Lung (tissue), 12 donors: ENCODE data around the gene FHOD3. TPM values are rescaled to one million over a fixed set of nuclear protein-coding genes. Genes with fewer than 3 reads are reported as not detected.
A peak's percentile ranks its signal among the peaks of the same experiment; 100 is the strongest.

Source experiments
- ATAC-seq: fragments of 200-7000 bp; cut with Tn5 transposase; one replicate; pipeline ENCODE4 v1.9.1; 2020; ENCODE audit warnings: moderate number of reproducible peaks; ENCODE audit not compliant: insufficient read depth, low FRiP score
- DNase-seq, 3 donors: peaks; one replicate each; pipeline ENCODE4 v3.0.0-alpha.2; 2013 to 2017
- H3K27ac ChIP-seq, 2 donors: one replicate each; pipeline ENCODE4 v1.5.1; 2013; ENCODE audit warnings: mild to moderate bottlenecking in 2 of 2, moderate library complexity in 2 of 2, control low read depth in 1 of 2, inconsistent platforms in 1 of 2, low read depth in 1 of 2, low read length in 1 of 2
- H3K27me3 ChIP-seq, 3 donors: one replicate each; pipeline ENCODE4 v1.5.1; 2013; ENCODE audit warnings: low read length in 2 of 3; ENCODE audit not compliant: control insufficient read depth in 3 of 3, insufficient read depth in 3 of 3
- H3K36me3 ChIP-seq, 4 donors: one replicate each; pipeline ENCODE4 v1.5.1; 2013; ENCODE audit warnings: low read length in 4 of 4, mild to moderate bottlenecking in 1 of 4, moderate library complexity in 1 of 4; ENCODE audit not compliant: control insufficient read depth in 4 of 4, insufficient read depth in 4 of 4
- H3K4me1 ChIP-seq, 5 donors: one replicate each; pipeline ENCODE4 v1.5.1; 2013; ENCODE audit warnings: low read length in 5 of 5, mild to moderate bottlenecking in 2 of 5, moderate library complexity in 1 of 5; ENCODE audit not compliant: control insufficient read depth in 5 of 5, insufficient read depth in 5 of 5
- H3K4me3 ChIP-seq: one replicate; pipeline ENCODE4 v1.5.1; 2013; ENCODE audit warnings: mild to moderate bottlenecking, control low read depth, moderate library complexity
- H3K9ac ChIP-seq, 2 donors: one replicate each; pipeline ENCODE4 v1.5.1; 2013; ENCODE audit warnings: low read length in 2 of 2, control low read depth in 1 of 2; ENCODE audit not compliant: insufficient read depth in 1 of 2
- H3K9me3 ChIP-seq, 4 donors: one replicate each; pipeline ENCODE4 v1.5.1; 2013; ENCODE audit warnings: low read length in 3 of 4, mild to moderate bottlenecking in 1 of 4, moderate library complexity in 1 of 4; ENCODE audit not compliant: control insufficient read depth in 4 of 4, insufficient read depth in 3 of 4
- CTCF ChIP-seq: IDR thresholded peaks from 2 replicates; pipeline ENCODE4 v1.5.1; 2012; ENCODE audit warnings: mild to moderate bottlenecking; ENCODE audit errors: control extremely low read depth, extremely low read depth
- WGBS, 2 donors: extraction: QIAGEN DNeasy Blood & Tissue Kit; methylation state at CpG; one replicate each; pipeline ENCODE4 v1.1.7; 2013; 5-methylcytosine and 5-hydroxymethylcytosine counted together
- polyA plus RNA-seq, 2 donors: library from polyadenylated mRNA; stranded (reverse); fragments of 200-250 nt; gene quantifications; one replicate each; pipeline ENCODE4 v1.2.1, GENCODE V29; 2013
- total RNA-seq, 2 donors: library from RNA; depleted of rRNA in 1 of 2; stranded (reverse); fragments of >200 nt in 1 of 2; gene quantifications; one replicate each; pipeline ENCODE4 v1.2.1, GENCODE V29; 2014 to 2021
- donor health status: control.
- donor health status: control.
- donor health status: Bipolar disorder and iron deficiency.
- donor health status: healthy.
- donor health status: DM: yes; HTN: yes; CAD: no.

The FHOD3 gene
- total and polyA plus RNA-seq, 4 donors = 1.0 to 7.4 (median 2.9) TPM

- no peak overlapping the region for H3K4me3 ChIP-seq
- ATAC-seq = no peak
- H3K9ac ChIP-seq = no peak overlapping the region
- no peaks in the 10 kb centered on the region for H3K36me3 ChIP-seq
- DNase-seq = no peak
- TF ChIP-seq CTCF = no peak
- H3K4me1 ChIP-seq = peaks cover 0 to 14% (median 4%) of the 10 kb centered on the region in 5 donors
- WGBS, 2 donors = 72 to 78% methylated on average over 2 of the region's 2 CpGs
- peaks cover 0 to 2% (median 0%) of the 10 kb centered on the region in 3 donors for H3K27me3 ChIP-seq
- H3K27ac ChIP-seq = peak overlapping the region in 1 of 2 donors; percentile 74
- H3K9me3 ChIP-seq = no peaks in the 10 kb centered on the region
These were observed 143.1 kb downstream of the FHOD3 start for GRCh38 chr18:36440614-36441013.

DNA sequence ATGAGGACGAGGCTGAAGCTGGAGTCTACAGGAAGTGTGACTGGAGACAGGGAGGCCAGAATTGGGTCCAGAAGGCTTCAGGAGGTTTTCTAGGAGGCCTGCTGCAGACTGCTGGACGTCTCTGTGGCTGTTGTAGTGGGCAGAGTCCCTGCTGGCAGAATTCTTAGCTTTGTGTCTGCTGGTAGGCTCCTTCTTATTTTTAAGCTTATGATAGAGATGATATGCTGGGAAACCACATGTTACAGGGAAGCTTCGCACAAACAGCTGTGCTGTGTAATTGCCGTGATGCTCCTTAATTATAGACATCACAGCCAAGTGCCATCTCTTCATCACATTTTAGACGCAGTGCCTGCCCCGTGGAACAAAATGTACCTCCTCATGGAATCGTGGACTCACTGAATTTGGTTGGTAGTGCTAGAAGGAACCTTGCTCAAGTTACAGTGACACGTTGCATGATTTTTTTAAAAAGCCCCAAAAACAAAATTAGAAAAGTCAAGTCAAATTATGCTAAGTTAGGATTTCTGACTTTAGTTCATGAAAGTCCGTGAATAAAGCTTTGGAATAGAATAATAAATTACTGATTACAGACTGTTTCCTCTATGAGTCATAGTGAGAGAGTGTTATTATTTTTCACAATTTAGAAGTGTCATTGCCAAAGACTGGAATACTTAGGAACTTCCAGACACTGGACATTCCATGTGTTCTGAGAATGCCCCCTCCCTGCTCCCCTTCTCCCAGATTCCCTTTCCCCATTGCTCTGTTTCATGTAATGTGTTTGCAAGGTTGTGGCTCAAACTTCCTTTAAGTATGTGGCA, 144.1 kb downstream of the FHOD3 start:
- Histone ChIP-seq H3K9ac (no peak overlapping the region), H3K27me3 (peaks cover 0 to 2% (median 0%) of the 10 kb centered on the region in 3 donors), H3K4me1 (peaks cover 0 to 19% (median 4%) of the 10 kb centered on the region in 5 donors), H3K4me3 (no peak overlapping the region), H3K27ac (peak overlapping the region; percentile 10 to 78), H3K36me3 (no peaks in the 10 kb centered on the region), H3K9me3 (no peaks in the 10 kb centered on the region)
- 62 to 71% methylated on average over 9 of the region's 9 CpGs for WGBS, 2 donors
- DNase-seq (peak in 1 of 3 donors; percentile 24), ATAC-seq (no peak)
- no peak for TF ChIP-seq CTCF

GRCh38 chr18:36442717-36443116, 145.2 kb downstream of the FHOD3 start:
- WGBS, 2 donors = 90 to 95% methylated on average over 3 of the region's 3 CpGs
- H3K9ac ChIP-seq = no peak overlapping the region

More at GRCh38 chr18:36442717-36443116, 145.2 kb downstream of the FHOD3 start:
- no peaks in the 10 kb centered on the region for H3K36me3 ChIP-seq
- peak overlapping the region in 1 of 2 donors; percentile 76 for H3K27ac ChIP-seq
- peaks cover 0 to 2% (median 0%) of the 10 kb centered on the region in 3 donors for H3K27me3 ChIP-seq
- DNase-seq = no peak
- no peak for TF ChIP-seq CTCF
- H3K4me3 ChIP-seq = no peak overlapping the region
- no peak for ATAC-seq
- H3K4me1 ChIP-seq = peaks cover 0 to 27% (median 4%) of the 10 kb centered on the region in 5 donors
- H3K9me3 ChIP-seq = no peaks in the 10 kb centered on the region
